ENCODE results near the gene UTS2. TPM values are rescaled to one million over a fixed set of nuclear protein-coding genes. Genes with fewer than 3 reads are reported as not detected.

UTS2 gene, protein sequence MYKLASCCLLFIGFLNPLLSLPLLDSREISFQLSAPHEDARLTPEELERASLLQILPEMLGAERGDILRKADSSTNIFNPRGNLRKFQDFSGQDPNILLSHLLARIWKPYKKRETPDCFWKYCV
- total RNA-seq: not detected

- Mint-ChIP-seq H3K36me3 (ENCODE audit: insufficient read depth in 2 of 2) (no peaks in the 10 kb centered on the region), H3K27me3 (ENCODE audit: low read depth) (no peaks in the 10 kb centered on the region), H3K27ac (peak within 1 kb of the TSS; percentile 20), H3K9me3 (no peaks in the 10 kb centered on the region), H3K4me3 (no peak within 1 kb of the TSS), H3K4me1 (ENCODE audit: low read depth) (no peaks in the 10 kb centered on the region)
- DNase-seq (no peak), ATAC-seq (replicated peaks in 1 of 2) (no peak)
These were observed at the start of gene UTS2 for GRCh38 chr1:7852804-7853683. Gene UTS2 (minus strand): TSS chr1:7853065. CDS start chr1:7853003, 62 bp downstream.

- ATAC-seq (replicated peaks in 1 of 2): no peak
- Mint-ChIP-seq H3K9me3 (no peaks in the 10 kb centered on the region), H3K4me1 (ENCODE audit: low read depth) (peaks cover 23% of the 10 kb centered on the region), H3K36me3 (ENCODE audit: insufficient read depth in 2 of 2) (no peaks in the 10 kb centered on the region), H3K27me3 (ENCODE audit: low read depth) (no peaks in the 10 kb centered on the region), H3K4me3 (no peak overlapping the region), H3K27ac (peak overlapping the region; percentile 38)
- DNase-seq: no peak
These were observed 46.9 kb upstream of the UTS2 start for GRCh38 chr1:7899741-7900140.

GRCh38 chr1:7898962-7899361 lies 46.1 kb upstream of the UTS2 start:
- Mint-ChIP-seq H3K36me3 (ENCODE audit: insufficient read depth in 2 of 2) (no peaks in the 10 kb centered on the region), H3K27me3 (ENCODE audit: low read depth) (no peaks in the 10 kb centered on the region), H3K9me3 (no peaks in the 10 kb centered on the region), H3K4me1 (ENCODE audit: low read depth) (peaks cover 23% of the 10 kb centered on the region), H3K4me3 (no peak overlapping the region), H3K27ac (no peak overlapping the region)
- ATAC-seq (replicated peaks in 1 of 2) (no peak), DNase-seq (no peak)

DNA sequence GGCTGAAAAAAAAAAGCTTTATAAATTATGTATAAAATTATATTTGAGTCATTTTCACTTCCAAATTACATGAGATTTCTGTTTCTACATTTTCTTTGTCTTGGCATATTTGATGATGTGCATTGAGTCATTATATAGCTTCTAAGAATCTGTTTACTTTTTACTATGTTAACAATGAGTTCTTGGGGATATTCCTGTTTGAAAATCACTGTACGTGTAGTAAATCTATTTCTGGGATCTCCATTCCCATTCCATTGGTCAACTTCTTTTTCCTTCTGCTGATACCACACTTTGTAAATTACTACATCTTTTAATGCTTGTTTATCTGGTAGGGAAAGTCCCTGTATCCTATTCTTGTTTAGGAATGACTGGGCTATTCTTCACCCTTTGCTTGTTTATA lies 44.1 kb upstream of the UTS2 start:
- H3K4me1 Mint-ChIP-seq (ENCODE audit: low read depth): peaks cover 16% of the 10 kb centered on the region
- no peak overlapping the region for H3K27ac Mint-ChIP-seq
- H3K27me3 Mint-ChIP-seq (ENCODE audit: low read depth): no peaks in the 10 kb centered on the region
- H3K36me3 Mint-ChIP-seq (ENCODE audit: insufficient read depth in 2 of 2): no peaks in the 10 kb centered on the region
- no peak overlapping the region for H3K4me3 Mint-ChIP-seq
- DNase-seq (no peak), ATAC-seq (replicated peaks in 1 of 2) (no peak)
- no peaks in the 10 kb centered on the region for H3K9me3 Mint-ChIP-seq

DNA sequence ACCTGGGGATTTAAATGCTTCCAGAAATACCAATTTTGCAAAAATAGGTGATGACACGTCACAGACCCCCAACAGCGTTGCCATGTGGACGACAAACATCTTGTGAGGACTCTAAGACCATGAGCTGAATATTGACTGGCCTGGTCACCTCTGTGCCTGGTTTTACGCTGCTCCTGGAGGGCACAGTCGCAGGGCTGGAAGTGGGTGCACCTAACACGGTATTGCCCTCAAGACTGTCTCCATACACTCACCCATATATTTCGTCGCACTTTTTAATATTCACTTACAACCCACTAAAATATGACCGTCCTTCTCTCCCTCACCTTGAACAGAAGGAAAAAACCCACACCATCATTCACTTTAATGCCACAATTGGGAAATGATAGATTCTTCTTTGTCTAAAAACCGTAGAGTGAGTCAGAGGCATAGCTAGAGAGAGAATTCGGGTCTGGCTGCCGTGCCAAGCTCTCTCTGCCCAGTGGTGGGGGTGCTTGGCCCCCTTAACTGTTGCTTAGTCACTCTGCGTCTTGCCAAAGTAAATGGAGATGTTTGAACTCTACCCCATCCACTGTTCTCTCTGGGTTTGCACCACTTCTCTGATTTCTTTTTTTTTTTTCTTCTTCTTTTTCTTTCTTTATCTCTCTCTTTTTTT lies 40.8 kb upstream of the UTS2 start:
- no peaks in the 10 kb centered on the region for H3K36me3 Mint-ChIP-seq (ENCODE audit: insufficient read depth in 2 of 2)
- H3K9me3 Mint-ChIP-seq: peaks cover 0 to 2% of the 10 kb centered on the region in 2 donors
- H3K27ac Mint-ChIP-seq: no peak overlapping the region
- H3K27me3 Mint-ChIP-seq (ENCODE audit: low read depth): peaks cover 17% of the 10 kb centered on the region
- peaks cover 9% of the 10 kb centered on the region for H3K4me1 Mint-ChIP-seq (ENCODE audit: low read depth)
- ATAC-seq (replicated peaks in 1 of 2): no peak
- H3K4me3 Mint-ChIP-seq: no peak overlapping the region
- no peak for DNase-seq

DNA sequence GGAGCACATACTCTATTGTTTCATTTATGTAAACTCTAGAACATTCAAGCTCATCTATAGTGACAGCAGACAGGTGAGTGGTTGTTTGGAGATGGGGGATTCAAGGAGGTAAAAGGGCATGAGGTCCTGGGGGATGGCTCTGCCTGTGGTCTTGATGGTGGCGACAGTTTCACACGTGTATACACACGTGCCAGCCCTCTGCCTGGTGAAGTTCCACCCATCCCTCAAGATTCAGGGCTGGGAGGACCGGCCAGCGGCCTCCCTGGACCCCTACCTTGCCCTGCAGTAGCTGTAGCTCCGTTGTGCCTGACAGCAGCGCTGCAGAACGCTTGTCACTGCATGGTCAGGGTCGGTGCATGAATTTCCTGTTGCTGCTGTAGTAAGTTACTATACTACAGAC lies 38.9 kb upstream of the UTS2 start:
- H3K4me1 Mint-ChIP-seq (ENCODE audit: low read depth): no peaks in the 10 kb centered on the region
- H3K27me3 Mint-ChIP-seq (ENCODE audit: low read depth): peaks cover 26% of the 10 kb centered on the region
- H3K9me3 Mint-ChIP-seq: peaks cover 0 to 2% of the 10 kb centered on the region in 2 donors
- H3K27ac Mint-ChIP-seq: no peak overlapping the region
- DNase-seq (no peak), ATAC-seq (replicated peaks in 1 of 2) (no peak)
- no peak overlapping the region for H3K4me3 Mint-ChIP-seq
- H3K36me3 Mint-ChIP-seq (ENCODE audit: insufficient read depth in 2 of 2): no peaks in the 10 kb centered on the region

DNA sequence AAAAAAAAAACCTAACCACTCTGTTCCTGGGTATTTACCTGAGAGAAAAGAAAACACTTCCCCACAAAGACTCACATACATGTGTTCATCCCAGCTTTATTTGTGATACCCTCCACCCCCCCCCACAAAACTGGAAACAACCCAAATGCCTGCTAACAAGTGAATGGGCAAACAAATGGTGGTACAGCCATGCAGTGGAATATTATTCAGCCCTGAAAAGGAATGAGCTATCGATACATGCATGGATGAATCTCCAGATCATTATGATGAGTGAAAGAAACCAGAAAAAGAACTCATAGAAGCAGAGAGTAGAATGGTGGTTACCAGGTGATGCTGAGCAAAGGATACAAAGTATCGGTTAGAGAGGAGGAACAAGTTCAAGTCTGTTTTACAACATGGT lies 38.0 kb upstream of the UTS2 start:
- H3K27me3 Mint-ChIP-seq (ENCODE audit: low read depth): peaks cover 31% of the 10 kb centered on the region

DNA sequence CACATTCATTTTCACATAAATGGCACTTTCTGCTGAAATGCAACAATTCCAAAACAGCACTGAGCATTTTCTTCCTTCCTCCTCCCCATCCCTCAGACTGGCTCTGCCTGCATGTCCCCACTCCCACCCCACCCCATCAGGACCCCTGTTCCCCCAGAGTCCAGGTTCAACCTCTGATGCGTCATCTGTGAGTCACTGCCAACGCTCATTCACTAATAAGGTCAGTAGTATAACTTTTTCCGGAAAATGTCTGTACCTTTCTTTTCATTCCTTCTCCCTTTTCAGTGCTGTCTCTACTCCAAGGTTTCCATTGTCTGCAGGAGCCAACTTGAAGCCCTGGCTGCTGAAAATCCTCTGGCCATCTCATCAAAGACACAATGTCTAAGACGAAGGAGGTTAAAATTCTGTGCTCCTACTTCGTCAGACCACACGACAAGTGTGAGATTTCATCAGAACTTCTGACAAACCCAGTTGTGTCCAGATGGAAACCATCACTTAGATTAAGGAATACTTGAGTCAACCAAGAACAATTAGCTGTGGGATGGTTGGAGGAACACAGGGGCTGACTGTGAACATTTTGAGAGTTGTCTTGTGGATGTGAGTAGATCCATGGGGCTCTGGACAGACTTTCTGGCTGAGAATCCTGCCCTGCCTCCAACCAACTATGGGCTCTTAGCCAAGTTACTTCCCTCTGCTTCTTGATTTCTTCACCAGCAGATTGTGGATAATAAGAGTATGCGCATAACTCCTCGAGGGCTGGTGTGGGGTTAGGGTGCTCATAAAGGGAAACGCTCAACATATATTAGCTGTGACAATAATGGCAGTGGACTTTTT lies 35.6 kb upstream of the UTS2 start:
- H3K9me3 Mint-ChIP-seq: peaks cover 4% of the 10 kb centered on the region in 2 donors
- DNase-seq (no peak), ATAC-seq (replicated peaks in 1 of 2) (no peak)
- H3K27ac Mint-ChIP-seq: no peak overlapping the region
- no peak overlapping the region for H3K4me3 Mint-ChIP-seq
- no peaks in the 10 kb centered on the region for H3K36me3 Mint-ChIP-seq (ENCODE audit: insufficient read depth in 2 of 2)
- no peaks in the 10 kb centered on the region for H3K4me1 Mint-ChIP-seq (ENCODE audit: low read depth)
- peaks cover 40% of the 10 kb centered on the region for H3K27me3 Mint-ChIP-seq (ENCODE audit: low read depth)

More for the DNA sequence above, 38.0 kb upstream of the UTS2 start:
- H3K36me3 Mint-ChIP-seq (ENCODE audit: insufficient read depth in 2 of 2): no peaks in the 10 kb centered on the region
- no peaks in the 10 kb centered on the region for H3K4me1 Mint-ChIP-seq (ENCODE audit: low read depth)
- ATAC-seq (replicated peaks in 1 of 2): no peak
- H3K27ac Mint-ChIP-seq: no peak overlapping the region
- H3K9me3 Mint-ChIP-seq: peaks cover 0 to 2% of the 10 kb centered on the region in 2 donors
- no peak for DNase-seq
- H3K4me3 Mint-ChIP-seq: no peak overlapping the region

- H3K36me3 Mint-ChIP-seq (ENCODE audit: insufficient read depth in 2 of 2): no peaks in the 10 kb centered on the region
- H3K27me3 Mint-ChIP-seq (ENCODE audit: low read depth): peaks cover 40% of the 10 kb centered on the region
- peaks cover 4% of the 10 kb centered on the region in 2 donors for H3K9me3 Mint-ChIP-seq
- ATAC-seq (replicated peaks in 1 of 2) (no peak), DNase-seq (no peak)
- H3K27ac Mint-ChIP-seq: no peak overlapping the region
- H3K4me1 Mint-ChIP-seq (ENCODE audit: low read depth): no peaks in the 10 kb centered on the region
- H3K4me3 Mint-ChIP-seq: no peak overlapping the region
These were observed 33.5 kb upstream of the UTS2 start for GRCh38 chr1:7886405-7886745.

DNA sequence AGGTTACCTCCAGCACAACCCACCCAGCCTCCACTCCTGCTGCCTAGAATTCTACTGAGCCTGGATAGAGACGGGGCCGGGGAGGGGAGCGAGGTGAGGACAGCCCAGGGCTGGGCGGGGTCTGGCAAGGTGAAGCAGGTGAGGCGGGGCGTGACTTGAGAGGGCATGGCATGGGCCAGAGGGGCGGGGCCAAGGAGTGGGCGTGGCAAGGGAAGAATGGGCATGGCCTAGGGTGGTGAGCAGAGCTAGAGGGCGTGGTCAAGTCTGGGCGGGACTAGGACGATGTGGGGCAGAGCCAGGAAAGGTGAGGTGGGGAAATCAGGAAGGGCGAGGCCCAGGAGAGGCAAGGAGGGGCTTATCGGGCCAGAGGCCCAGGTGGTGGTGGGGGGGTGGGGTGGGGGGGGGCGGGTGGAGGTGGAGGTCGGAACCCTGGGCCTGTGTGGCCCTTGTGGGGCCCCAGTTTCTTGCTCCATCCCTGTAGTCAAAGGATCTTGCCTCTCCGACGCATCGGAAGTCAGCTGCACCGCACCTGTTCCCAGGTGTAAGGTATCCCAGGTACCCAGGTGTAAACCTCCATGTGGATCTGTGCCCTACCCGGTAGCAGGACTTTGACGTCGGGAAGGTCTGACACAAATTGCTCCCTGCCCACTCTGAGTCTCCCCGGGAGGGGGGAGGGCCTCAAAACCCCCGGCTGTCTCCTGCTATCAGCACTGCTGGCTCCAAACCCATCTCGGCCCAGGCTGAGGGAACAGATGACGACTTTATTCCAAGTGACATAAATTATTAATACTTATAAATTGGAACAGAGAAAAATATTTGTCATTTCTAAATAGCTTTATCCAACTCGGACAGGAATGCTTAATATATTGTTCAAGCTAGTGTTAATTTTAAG lies 32.9 kb upstream of the UTS2 start:
- H3K4me1 Mint-ChIP-seq (ENCODE audit: low read depth): no peaks in the 10 kb centered on the region
- ATAC-seq (replicated peaks in 1 of 2) (no peak), DNase-seq (peak; percentile 21 to 25)
- H3K27ac Mint-ChIP-seq: no peak overlapping the region
- no peak overlapping the region for H3K4me3 Mint-ChIP-seq
- H3K27me3 Mint-ChIP-seq (ENCODE audit: low read depth): peaks cover 40% of the 10 kb centered on the region
- no peaks in the 10 kb centered on the region for H3K36me3 Mint-ChIP-seq (ENCODE audit: insufficient read depth in 2 of 2)
- peaks cover 2 to 4% of the 10 kb centered on the region in 2 donors for H3K9me3 Mint-ChIP-seq

GRCh38 chr1:7884757-7885156 lies 31.9 kb upstream of the UTS2 start:
- Mint-ChIP-seq H3K4me1 (ENCODE audit: low read depth) (no peaks in the 10 kb centered on the region), H3K27ac (no peak overlapping the region), H3K9me3 (peaks cover 2 to 4% of the 10 kb centered on the region in 2 donors), H3K27me3 (ENCODE audit: low read depth) (peaks cover 33% of the 10 kb centered on the region), H3K36me3 (ENCODE audit: insufficient read depth in 2 of 2) (no peaks in the 10 kb centered on the region), H3K4me3 (no peak overlapping the region)
- no peak for DNase-seq
- no peak for ATAC-seq (replicated peaks in 1 of 2)

GRCh38 chr1:7879228-7879627 lies 26.4 kb upstream of the UTS2 start:
- DNase-seq (no peak), ATAC-seq (replicated peaks in 1 of 2) (no peak)
- Mint-ChIP-seq H3K27me3 (ENCODE audit: low read depth) (peaks cover 10% of the 10 kb centered on the region), H3K4me3 (no peak overlapping the region), H3K4me1 (ENCODE audit: low read depth) (peaks cover 6% of the 10 kb centered on the region), H3K36me3 (ENCODE audit: insufficient read depth in 2 of 2) (peaks cover 4 to 5% of the 10 kb centered on the region in 2 donors), H3K9me3 (peaks cover 4 to 5% of the 10 kb centered on the region in 2 donors), H3K27ac (no peak overlapping the region)

All from activated T-cell treated with anti-CD3 and anti-CD28 coated beads, Interleukin-2, amount 50 U/mL, for 72 hours (primary cell).